GM12872 (cell line): ENCODE results near the gene SLAMF6.

Experiments
- CTCF ChIP-seq: IDR thresholded peaks from 3 replicates; pipeline ENCODE4 v1.5.1; 2011; ENCODE audit warnings: low read depth, mild to moderate bottlenecking, low read length, moderate library complexity; ENCODE audit not compliant: insufficient read depth

SLAMF6 gene

GRCh38 chr1:160548183-160548582 lies 25.1 kb upstream of the SLAMF6 start:
- TF ChIP-seq CTCF: no peak

GRCh38 chr1:160547422-160547821 lies 24.4 kb upstream of the SLAMF6 start:
- TF ChIP-seq CTCF: no peak

- TF ChIP-seq CTCF: no peak
These were observed 23.9 kb upstream of the SLAMF6 start for GRCh38 chr1:160546942-160547341.

GRCh38 chr1:160544647-160545046 lies 21.6 kb upstream of the SLAMF6 start:
- peak; percentile 67 for TF ChIP-seq CTCF

GRCh38 chr1:160542303-160542945 lies 19.4 kb upstream of the SLAMF6 start:
- TF ChIP-seq CTCF: no peak

- TF ChIP-seq CTCF: no peak
These were observed 18.7 kb upstream of the SLAMF6 start for GRCh38 chr1:160541622-160542302.

- TF ChIP-seq CTCF: no peak
These were observed 17.8 kb upstream of the SLAMF6 start for GRCh38 chr1:160540859-160541233.
